GM12872 (cell line): ENCODE data around the gene VASN.

Experiments
- TF ChIP-seq, protein P1 (sequence below): IDR thresholded peaks from 3 replicates; pipeline ENCODE4 v1.5.1; 2011; ENCODE audit warnings: low read depth, mild to moderate bottlenecking, low read length, moderate library complexity; ENCODE audit not compliant: insufficient read depth

The VASN gene

DNA sequence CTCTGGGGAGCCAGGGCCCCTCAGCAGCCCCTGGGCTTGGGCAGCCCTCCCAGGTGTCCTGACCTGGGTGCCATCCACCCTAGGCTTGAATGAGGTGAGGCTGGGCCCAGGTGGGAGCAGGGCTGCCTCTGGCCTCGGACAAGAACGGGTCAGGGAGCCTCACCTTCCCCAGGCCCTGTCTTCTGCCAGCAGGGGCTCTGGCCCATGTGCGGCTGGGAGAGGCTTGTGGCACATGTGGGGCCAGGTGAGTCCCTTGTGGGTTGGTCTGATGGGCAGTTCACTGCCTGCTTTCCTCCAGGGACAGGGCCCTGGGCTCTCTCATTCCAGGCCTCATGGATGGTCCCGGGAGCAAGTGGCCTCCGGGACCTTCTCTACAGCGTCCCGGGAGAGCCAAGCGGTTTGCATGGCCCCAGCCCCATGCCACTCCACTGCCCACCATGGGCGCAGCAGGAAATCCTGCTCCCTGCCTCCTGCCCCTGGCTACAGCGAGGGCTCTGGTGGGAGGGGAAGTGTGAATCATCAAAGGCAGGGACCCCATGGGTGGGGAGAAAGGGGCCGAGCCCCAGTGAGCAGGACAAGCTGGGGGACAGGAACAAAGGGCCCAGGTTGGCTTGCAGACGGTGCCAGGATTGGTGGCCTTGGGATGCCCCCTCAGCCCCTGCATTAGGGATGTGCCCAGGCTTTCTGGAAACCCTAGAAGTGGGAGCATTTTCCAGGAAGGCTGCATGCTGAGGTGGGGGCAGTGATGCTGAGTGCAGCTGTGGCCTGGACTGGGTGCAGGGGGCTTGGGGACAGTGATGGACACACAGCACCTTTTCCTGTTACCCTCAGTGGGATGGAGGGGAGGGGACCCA lies 12.2 kb downstream of the VASN start:
- TF ChIP-seq, protein P1, sequence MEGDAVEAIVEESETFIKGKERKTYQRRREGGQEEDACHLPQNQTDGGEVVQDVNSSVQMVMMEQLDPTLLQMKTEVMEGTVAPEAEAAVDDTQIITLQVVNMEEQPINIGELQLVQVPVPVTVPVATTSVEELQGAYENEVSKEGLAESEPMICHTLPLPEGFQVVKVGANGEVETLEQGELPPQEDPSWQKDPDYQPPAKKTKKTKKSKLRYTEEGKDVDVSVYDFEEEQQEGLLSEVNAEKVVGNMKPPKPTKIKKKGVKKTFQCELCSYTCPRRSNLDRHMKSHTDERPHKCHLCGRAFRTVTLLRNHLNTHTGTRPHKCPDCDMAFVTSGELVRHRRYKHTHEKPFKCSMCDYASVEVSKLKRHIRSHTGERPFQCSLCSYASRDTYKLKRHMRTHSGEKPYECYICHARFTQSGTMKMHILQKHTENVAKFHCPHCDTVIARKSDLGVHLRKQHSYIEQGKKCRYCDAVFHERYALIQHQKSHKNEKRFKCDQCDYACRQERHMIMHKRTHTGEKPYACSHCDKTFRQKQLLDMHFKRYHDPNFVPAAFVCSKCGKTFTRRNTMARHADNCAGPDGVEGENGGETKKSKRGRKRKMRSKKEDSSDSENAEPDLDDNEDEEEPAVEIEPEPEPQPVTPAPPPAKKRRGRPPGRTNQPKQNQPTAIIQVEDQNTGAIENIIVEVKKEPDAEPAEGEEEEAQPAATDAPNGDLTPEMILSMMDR, result no peak

DNA sequence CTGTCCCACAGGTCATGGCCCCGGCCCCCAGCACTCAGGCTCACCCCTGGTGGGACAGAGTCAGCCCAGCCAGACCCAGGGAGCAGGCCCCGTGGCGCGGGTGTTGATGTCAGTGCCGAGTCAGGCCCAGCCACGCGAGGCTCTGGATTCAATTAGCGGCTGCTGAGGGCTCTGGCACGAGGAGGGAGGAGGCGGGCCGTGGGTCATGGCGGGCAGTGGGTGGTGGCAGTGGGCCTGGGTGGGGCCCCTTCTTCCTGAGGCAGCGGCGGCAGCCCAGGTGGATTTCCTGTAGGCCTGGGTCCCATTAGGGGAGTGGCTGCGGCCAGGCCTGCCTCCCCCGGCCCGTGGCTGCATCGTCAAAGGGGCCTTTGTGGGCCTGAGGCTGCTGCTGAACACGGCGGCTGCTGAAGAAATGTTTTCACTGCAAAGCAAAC lies 12.9 kb downstream of the VASN start:
- TF ChIP-seq, protein P1, result no peak

DNA sequence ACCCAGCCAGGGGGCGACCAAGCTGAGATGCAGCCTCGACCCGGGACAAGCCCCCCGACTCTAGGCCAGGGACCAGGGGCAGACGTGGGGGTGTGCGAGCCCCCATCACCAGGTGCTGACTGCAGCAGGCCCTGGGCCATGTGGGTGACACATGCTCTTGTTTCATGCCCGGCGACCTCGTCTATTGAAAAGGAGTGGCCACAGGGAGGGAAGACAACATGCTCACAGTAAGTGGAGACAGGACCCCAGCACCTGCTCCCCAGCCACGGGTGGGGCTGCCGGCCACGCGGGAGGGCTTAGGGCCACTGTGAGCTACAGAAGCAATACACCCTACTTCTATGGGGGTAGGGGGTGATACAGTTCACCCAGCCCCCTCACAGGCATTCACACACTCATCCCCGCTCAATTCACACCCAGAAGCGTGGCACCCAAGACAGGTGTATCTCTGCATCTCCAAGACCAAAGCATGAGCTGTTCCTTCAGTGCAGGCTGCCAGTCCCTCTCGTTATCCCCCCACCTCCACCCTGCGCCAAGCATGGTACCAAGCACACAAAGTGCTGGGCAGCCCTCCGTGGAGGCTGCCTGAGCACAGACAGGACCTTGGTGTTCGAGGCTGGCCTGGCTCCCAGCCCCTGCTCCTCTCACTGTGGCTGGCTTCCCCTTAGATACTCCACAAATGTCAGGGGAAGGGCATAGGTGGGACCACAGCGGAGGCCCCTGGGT lies 13.6 kb downstream of the VASN start:
- TF ChIP-seq, protein P1, result no peak

DNA sequence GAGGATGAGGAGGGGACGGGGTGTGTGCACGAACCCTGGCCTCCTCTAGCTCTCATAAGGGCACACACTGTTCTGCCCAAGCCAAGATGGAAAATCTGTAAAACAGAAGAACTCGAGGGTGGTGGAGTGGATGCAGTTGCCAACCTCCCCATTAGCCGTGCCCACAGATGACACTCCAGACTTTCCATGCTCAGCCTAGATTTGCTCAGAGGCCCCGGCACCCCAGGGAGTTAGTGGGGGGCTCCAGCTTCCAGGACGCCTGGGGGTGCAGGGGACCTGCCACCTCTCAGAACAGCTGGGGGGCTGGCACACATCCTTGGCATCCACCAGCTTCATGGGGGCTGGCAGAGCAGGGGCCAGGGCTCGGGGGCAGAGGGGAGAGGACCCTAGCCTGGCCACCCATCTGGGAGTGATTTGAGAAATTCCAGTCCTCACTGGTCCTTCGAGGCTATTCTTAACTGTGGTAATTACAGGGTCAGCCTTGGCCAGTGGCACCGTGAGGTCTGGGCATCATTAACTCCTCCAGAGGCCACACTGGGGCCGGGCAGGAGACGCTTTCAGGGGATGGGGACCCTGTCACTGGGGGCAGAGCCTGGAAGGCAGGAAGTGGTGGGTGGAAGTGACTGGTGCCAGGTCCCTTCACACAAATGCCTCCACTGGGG lies 14.3 kb downstream of the VASN start:
- TF ChIP-seq, protein P1, result no peak

DNA sequence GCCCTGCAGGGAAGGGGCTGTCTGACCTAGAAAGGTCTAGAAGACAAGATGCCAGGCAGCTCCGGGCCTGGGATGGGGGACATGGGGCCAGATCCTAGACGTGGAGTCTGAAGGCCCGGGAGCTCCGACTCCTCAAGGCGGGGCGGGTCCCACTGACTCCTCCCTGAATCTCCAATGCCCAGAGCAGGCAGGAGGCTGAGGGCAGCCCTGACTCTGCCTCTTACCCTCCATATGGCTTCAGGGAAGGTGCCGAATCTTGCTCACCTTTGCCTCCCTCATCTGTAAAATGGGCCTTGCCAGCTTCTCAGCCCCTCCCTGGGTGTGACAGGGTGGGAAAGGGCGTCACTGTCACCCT lies 14.8 kb downstream of the VASN start:
- TF ChIP-seq, protein P1, result no peak

DNA sequence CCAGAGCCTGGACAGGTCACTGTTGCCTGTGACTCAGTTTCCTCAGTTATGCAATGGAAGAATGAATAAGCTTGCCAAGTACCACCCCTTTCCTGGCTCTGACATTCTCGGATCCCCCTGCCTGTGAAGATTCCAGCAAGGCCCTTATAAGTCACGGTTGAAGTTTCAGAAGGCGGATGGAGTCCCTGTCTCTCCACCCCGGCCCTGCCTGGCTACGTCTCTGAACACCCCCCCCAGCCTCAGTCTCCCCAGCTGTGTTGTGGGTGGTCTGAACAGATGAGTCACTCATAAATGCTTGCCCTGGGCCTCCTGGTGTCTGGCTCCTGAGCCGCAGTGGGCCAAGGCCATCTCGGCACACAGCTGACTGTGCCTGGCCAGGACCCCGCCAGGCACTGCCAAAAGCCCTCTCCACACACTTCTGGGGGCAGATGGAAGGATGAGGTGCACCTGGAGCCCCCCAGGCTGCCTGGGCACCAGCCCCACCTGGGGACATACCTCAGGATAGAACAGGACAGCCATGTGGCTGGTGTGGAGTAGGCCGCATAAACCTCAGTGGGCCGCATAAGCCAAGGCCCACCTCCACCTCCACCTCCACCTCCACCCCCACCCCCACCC lies 15.4 kb downstream of the VASN start:
- TF ChIP-seq, protein P1, result no peak

DNA sequence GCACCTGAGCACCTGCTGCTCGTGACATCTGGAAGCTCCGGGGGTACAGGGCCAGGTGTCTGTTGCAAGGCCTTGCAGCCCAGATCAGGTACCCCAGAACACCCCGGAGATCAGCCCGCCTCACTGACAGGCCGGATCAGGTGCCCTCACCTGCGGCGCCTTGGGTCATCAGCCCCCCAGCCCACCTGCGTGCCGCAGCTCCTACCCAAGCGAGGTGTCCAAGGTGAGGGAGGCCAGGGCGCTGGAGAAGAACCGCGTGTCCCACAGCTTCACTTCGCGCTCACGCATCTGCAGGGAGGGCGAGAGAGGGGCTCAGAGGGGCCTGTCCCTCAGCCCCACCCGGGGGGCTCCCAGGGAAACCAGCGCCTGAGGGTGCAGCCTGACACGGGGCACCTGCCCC lies 16.1 kb downstream of the VASN start:
- TF ChIP-seq, protein P1, result no peak
